GM23248 (cell line): ENCODE data around the gene ARFRP1. TPM values are rescaled to one million over a fixed set of nuclear protein-coding genes. Genes with fewer than 3 reads are reported as not detected.

ENCODE experiments used
- DNase-seq: peaks from one replicate; pipeline ENCODE4 v3.0.0-alpha.2; 2015
- H2AFZ ChIP-seq: fragments of 200-600 bp; sonication (generic); 2 replicates; pipeline ENCODE4 v1.6.1; 2016; ENCODE audit warnings: antibody characterized with exemption
- H3F3A ChIP-seq: fragments of 200-600 bp; sonication (generic); 2 replicates; pipeline ENCODE4 v1.6.1; 2016; ENCODE audit warnings: mild to moderate bottlenecking, antibody characterized with exemption, mixed run types; ENCODE audit not compliant: insufficient read depth
- H3K27ac ChIP-seq: fragments of 200-600 bp; sonication (generic); 2 replicates; pipeline ENCODE4 v1.5.1; 2016; ENCODE audit warnings: mild to moderate bottlenecking
- H3K27me3 ChIP-seq: fragments of 200-600 bp; sonication (generic); replicated peaks from 2 replicates; pipeline ENCODE4 v1.6.1; 2016; ENCODE audit warnings: mild to moderate bottlenecking; ENCODE audit not compliant: insufficient read depth
- H3K36me3 ChIP-seq: fragments of 200-600 bp; sonication (generic); 2 replicates; pipeline ENCODE4 v1.6.1; 2016; ENCODE audit warnings: low read depth, mild to moderate bottlenecking
- H3K4me1 ChIP-seq: fragments of 200-600 bp; sonication (generic); 2 replicates; pipeline ENCODE4 v1.6.1; 2016; ENCODE audit warnings: mild to moderate bottlenecking; ENCODE audit not compliant: insufficient read depth
- H3K4me2 ChIP-seq: fragments of 200-600 bp; sonication (generic); one replicate; pipeline ENCODE4 v1.6.1; 2016; ENCODE audit warnings: mild to moderate bottlenecking; ENCODE audit not compliant: unreplicated experiment
- H3K4me3 ChIP-seq: fragments of 200-600 bp; sonication (generic); 2 replicates; pipeline ENCODE4 v1.5.1; 2016; ENCODE audit warnings: mild to moderate bottlenecking
- H3K79me2 ChIP-seq: fragments of 200-600 bp; sonication (generic); 2 replicates; pipeline ENCODE4 v1.6.1; 2016; ENCODE audit warnings: mild to moderate bottlenecking; ENCODE audit not compliant: insufficient read depth
- H3K9ac ChIP-seq: fragments of 200-600 bp; sonication (generic); 2 replicates; pipeline ENCODE4 v1.6.1; 2016; ENCODE audit warnings: mild to moderate bottlenecking
- H3K9me2 ChIP-seq: fragments of 200-600 bp; sonication (generic); 2 replicates; pipeline ENCODE4 v1.6.1; 2016; ENCODE audit warnings: mixed run types, mild to moderate bottlenecking, moderate library complexity; ENCODE audit not compliant: insufficient read depth
- H3K9me3 ChIP-seq: fragments of 200-600 bp; sonication (generic); one replicate; pipeline ENCODE4 v1.6.1; 2017; ENCODE audit warnings: low read depth
- H4K20me1 ChIP-seq: fragments of 200-600 bp; sonication (generic); 2 replicates; pipeline ENCODE4 v1.6.0; 2016; ENCODE audit not compliant: insufficient read depth
- EZH2 ChIP-seq: fragments of 200-600 bp; sonication (generic); IDR thresholded peaks from 2 replicates; pipeline ENCODE4 v1.6.1; 2018; ENCODE audit warnings: antibody characterized with exemption, mild to moderate bottlenecking; ENCODE audit not compliant: insufficient read depth, poor library complexity, severe bottlenecking
- EZH2phosphoT487 ChIP-seq: fragments of 200-600 bp; sonication (generic); IDR thresholded peaks from 2 replicates; pipeline ENCODE4 v1.6.1; 2018; ENCODE audit warnings: antibody characterized with exemption, moderate library complexity, mild to moderate bottlenecking, low read depth; ENCODE audit not compliant: insufficient read depth
- WGBS, 2 experiments: methylation state at CpG; one replicate each; pipeline ENCODE4 v1.1.6; 2015 to 2017; ENCODE audit warnings: low lambda C conversion rate in 2 of 2, low coverage in 1 of 2; ENCODE audit errors: missing lambda C conversion rate in 2 of 2; 5-methylcytosine and 5-hydroxymethylcytosine counted together
- in situ Hi-C: fragments of 300-500 bp; cut with MboI; formaldehyde crosslinking; loops from 2 replicates; pipeline ENCODE4 v1.15.0; 2020
- polyA plus RNA-seq: library from polyadenylated mRNA; unstranded; fragments of >200 nt; fragmentation: Nextera tagmentation; extraction: Ambion mirVana; gene quantifications from 2 replicates; pipeline ENCODE4 v1.2.1, GENCODE V29; 2016
- total RNA-seq: library from RNA; depleted of rRNA; stranded (reverse); fragments of >200 nt; shearing (Covaris generic); gene quantifications from 2 replicates; pipeline ENCODE4 v1.2.3, GENCODE V29; 2014

ARFRP1 gene
- total and polyA plus RNA-seq, 2 experiments from 2014 or later, result 57.6 to 61.4 TPM

GRCh38 chr20:63746751-63747315 lies 39.1 kb upstream of the ARFRP1 start:
- Histone ChIP-seq H4K20me1 (no peaks in the 10 kb centered on the region), H3K4me1 (no peaks in the 10 kb centered on the region), H3K9ac (no peak overlapping the region), H3K4me2 (no peak overlapping the region), H3K79me2 (no peaks in the 10 kb centered on the region), H3K9me2 (no peaks in the 10 kb centered on the region), H3F3A (peaks cover 12% of the 10 kb centered on the region; the same call in 1 of the 2 replicates), H2AFZ (no peak overlapping the region), H3K27ac (no peak overlapping the region), H3K27me3 (no peaks in the 10 kb centered on the region), H3K9me3 (no peaks in the 10 kb centered on the region), H3K4me3 (no peak overlapping the region), H3K36me3 (0 out of 2 replicates have a peak, but pooled peaks cover 8% of the 10 kb centered on the region)
- DNase-seq, result no peak
- WGBS, 2 experiments, result 95 to 97% methylated on average over 27 to 42 of the region's 47 CpGs
- in situ Hi-C loops, result no loop called here
- TF ChIP-seq EZH2 (no peak), EZH2phosphoT487 (no peak)

GRCh38 chr20:63745961-63746731 lies 38.4 kb upstream of the ARFRP1 start:
- Histone ChIP-seq H2AFZ (no peak overlapping the region), H3K4me3 (no peak overlapping the region), H3K9me2 (no peaks in the 10 kb centered on the region), H3K9ac (no peak overlapping the region), H4K20me1 (no peaks in the 10 kb centered on the region), H3K9me3 (no peaks in the 10 kb centered on the region), H3K36me3 (0 out of 2 replicates have a peak, but pooled peaks cover 8% of the 10 kb centered on the region), H3K79me2 (no peaks in the 10 kb centered on the region), H3K27ac (no peak overlapping the region), H3F3A (peaks cover 12% of the 10 kb centered on the region; the same call in 1 of the 2 replicates), H3K4me1 (peaks cover 7% of the 10 kb centered on the region; the same call in 1 of the 2 replicates), H3K27me3 (no peaks in the 10 kb centered on the region), H3K4me2 (no peak overlapping the region)
- in situ Hi-C loops, result no loop called here
- DNase-seq, result no peak
- 90 to 93% methylated on average over 19 to 26 of the region's 26 CpGs for WGBS, 2 experiments
- no peak for TF ChIP-seq EZH2
- TF ChIP-seq EZH2phosphoT487, result no peak

GRCh38 chr20:63745424-63745805 lies 37.6 kb upstream of the ARFRP1 start:
- peaks cover 7% of the 10 kb centered on the region; the same call in 1 of the 2 replicates for H3K4me1 ChIP-seq
- H3K4me2 ChIP-seq, result no peak overlapping the region
- H3K79me2 ChIP-seq, result no peaks in the 10 kb centered on the region
- peaks cover 12% of the 10 kb centered on the region; the same call in 1 of the 2 replicates for H3F3A ChIP-seq
- no peaks in the 10 kb centered on the region for H4K20me1 ChIP-seq
- H3K9me3 ChIP-seq, result no peaks in the 10 kb centered on the region
- H3K4me3 ChIP-seq, result no peak overlapping the region
- no peaks in the 10 kb centered on the region for H3K9me2 ChIP-seq
- 70 to 73% methylated on average over 12 to 15 of the region's 15 CpGs for WGBS, 2 experiments
- no peaks in the 10 kb centered on the region for H3K27me3 ChIP-seq
- H3K27ac ChIP-seq, result no peak overlapping the region
- in situ Hi-C loops, result no loop called here
- no peak for DNase-seq
- H3K9ac ChIP-seq, result no peak overlapping the region
- TF ChIP-seq EZH2phosphoT487, result no peak
- no peak for TF ChIP-seq EZH2
- no peak overlapping the region for H2AFZ ChIP-seq
- 0 out of 2 replicates have a peak, but pooled peaks cover 8% of the 10 kb centered on the region for H3K36me3 ChIP-seq

GRCh38 chr20:63744574-63745423 lies 37.0 kb upstream of the ARFRP1 start:
- H3K4me3 ChIP-seq, result no peak overlapping the region
- no peaks in the 10 kb centered on the region for H3K27me3 ChIP-seq
- no peak overlapping the region for H3K4me2 ChIP-seq
- 81 to 82% methylated on average over 25 of the region's 25 CpGs for WGBS, 2 experiments
- H3K9me2 ChIP-seq, result no peaks in the 10 kb centered on the region
- TF ChIP-seq EZH2 (no peak), EZH2phosphoT487 (no peak)
- H3F3A ChIP-seq, result peaks cover 12% of the 10 kb centered on the region; the same call in 1 of the 2 replicates
- 0 out of 2 replicates have a peak, but pooled peaks cover 8% of the 10 kb centered on the region for H3K36me3 ChIP-seq
- H3K9ac ChIP-seq, result no peak overlapping the region
- DNase-seq, result no peak
- H4K20me1 ChIP-seq, result no peaks in the 10 kb centered on the region
- H3K9me3 ChIP-seq, result no peaks in the 10 kb centered on the region
- no peaks in the 10 kb centered on the region for H3K79me2 ChIP-seq
- in situ Hi-C loops, result no loop called here
- no peak overlapping the region for H3K27ac ChIP-seq
- peaks cover 7% of the 10 kb centered on the region; the same call in 1 of the 2 replicates for H3K4me1 ChIP-seq
- no peak overlapping the region for H2AFZ ChIP-seq
